ENCODE results near the gene KCNQ1.

Gene KCNQ1

GRCh38 chr11:2533587-2534133 is 88.9 kb downstream of the KCNQ1 start:
- DNase-seq (ENCODE audit: low spot score), result no peak

GRCh38 chr11:2534134-2534956 is 89.5 kb downstream of the KCNQ1 start:
- DNase-seq (ENCODE audit: low spot score), result no peak

GRCh38 chr11:2534957-2535672 is 90.3 kb downstream of the KCNQ1 start:
- DNase-seq (ENCODE audit: low spot score), result no peak

- DNase-seq (ENCODE audit: low spot score), result no peak
Observed at GRCh38 chr11:2535673-2536439, 91.0 kb downstream of the KCNQ1 start.

GRCh38 chr11:2536440-2536989 is 91.7 kb downstream of the KCNQ1 start:
- no peak for DNase-seq (ENCODE audit: low spot score)

- DNase-seq (ENCODE audit: low spot score), result no peak
Observed at GRCh38 chr11:2537010-2537705, 92.3 kb downstream of the KCNQ1 start.

GRCh38 chr11:2537896-2538724 is 93.3 kb downstream of the KCNQ1 start:
- no peak for DNase-seq (ENCODE audit: low spot score)

- DNase-seq (ENCODE audit: low spot score), result no peak
Observed at GRCh38 chr11:2538951-2539350, 94.1 kb downstream of the KCNQ1 start.

GRCh38 chr11:2539371-2540222 is 94.8 kb downstream of the KCNQ1 start:
- DNase-seq (ENCODE audit: low spot score), result no peak

- no peak for DNase-seq (ENCODE audit: low spot score)
Observed at GRCh38 chr11:2540223-2540991, 95.6 kb downstream of the KCNQ1 start.

GRCh38 chr11:2540992-2541680 is 96.3 kb downstream of the KCNQ1 start:
- DNase-seq (ENCODE audit: low spot score), result no peak

GRCh38 chr11:2541881-2542361 is 97.1 kb downstream of the KCNQ1 start:
- no peak for DNase-seq (ENCODE audit: low spot score)

GRCh38 chr11:2542406-2542805 is 97.6 kb downstream of the KCNQ1 start:
- no peak for DNase-seq (ENCODE audit: low spot score)

GRCh38 chr11:2547806-2548205 is 103.0 kb downstream of the KCNQ1 start:
- no peak for DNase-seq (ENCODE audit: low spot score)

- no peak for DNase-seq (ENCODE audit: low spot score)
Observed at GRCh38 chr11:2548596-2548995, 103.8 kb downstream of the KCNQ1 start.

GRCh38 chr11:2549080-2549479 is 104.3 kb downstream of the KCNQ1 start:
- no peak for DNase-seq (ENCODE audit: low spot score)

- DNase-seq (ENCODE audit: low spot score), result no peak
Observed at GRCh38 chr11:2549491-2549875, 104.7 kb downstream of the KCNQ1 start.
